ENCODE results near the gene NR4A1.

NR4A1 gene

GRCh38 chr12:52041695-52042123 is 9.5 kb upstream of the NR4A1 start:
- DNase-seq (ENCODE audit: low read depth), result peak; percentile 38

GRCh38 chr12:52042706-52043385 is 8.4 kb upstream of the NR4A1 start:
- DNase-seq (ENCODE audit: low read depth), result no peak

GRCh38 chr12:52043386-52044212 is 7.6 kb upstream of the NR4A1 start:
- DNase-seq (ENCODE audit: low read depth), result no peak

GRCh38 chr12:52044292-52044983 is 6.8 kb upstream of the NR4A1 start:
- no peak for DNase-seq (ENCODE audit: low read depth)

GRCh38 chr12:52045794-52046199 is 5.4 kb upstream of the NR4A1 start:
- DNase-seq (ENCODE audit: low read depth), result no peak

- no peak for DNase-seq (ENCODE audit: low read depth)
Measured at GRCh38 chr12:52046859-52047258, 4.4 kb upstream of the NR4A1 start.

GRCh38 chr12:52049286-52049685 is 2.0 kb upstream of the NR4A1 start:
- DNase-seq (ENCODE audit: low read depth), result no peak

- DNase-seq (ENCODE audit: low read depth), result no peak
Measured at GRCh38 chr12:52049688-52050087, 1.6 kb upstream of the NR4A1 start.

- DNase-seq (ENCODE audit: low read depth), result no peak
Measured at GRCh38 chr12:52050116-52050757, 1.0 kb upstream of the NR4A1 start.

GRCh38 chr12:52052468-52053186 is 1.4 kb downstream of the NR4A1 start:
- DNase-seq (ENCODE audit: low read depth), result no peak

- no peak for DNase-seq (ENCODE audit: low read depth)
Measured at GRCh38 chr12:52053536-52054209, 2.4 kb downstream of the NR4A1 start.

- no peak for DNase-seq (ENCODE audit: low read depth)
Measured at GRCh38 chr12:52054231-52054832, 3.1 kb downstream of the NR4A1 start.

GRCh38 chr12:52054833-52055730 is 3.8 kb downstream of the NR4A1 start:
- no peak for DNase-seq (ENCODE audit: low read depth)

- DNase-seq (ENCODE audit: low read depth), result no peak
Measured at GRCh38 chr12:52055731-52056711, 4.8 kb downstream of the NR4A1 start.

GRCh38 chr12:52056801-52057637 is 5.8 kb downstream of the NR4A1 start:
- no peak for DNase-seq (ENCODE audit: low read depth)

- DNase-seq (ENCODE audit: low read depth), result no peak
Measured at GRCh38 chr12:52057638-52058576, 6.7 kb downstream of the NR4A1 start.

Data from stimulated activated CD4-positive, alpha-beta T cell treated with anti-CD3 and anti-CD28 coated beads, Interleukin-2, amount 100 ng/mL, for 4 hours (primary cell).